ENCODE results near the gene TBX19.

TBX19 gene

DNA sequence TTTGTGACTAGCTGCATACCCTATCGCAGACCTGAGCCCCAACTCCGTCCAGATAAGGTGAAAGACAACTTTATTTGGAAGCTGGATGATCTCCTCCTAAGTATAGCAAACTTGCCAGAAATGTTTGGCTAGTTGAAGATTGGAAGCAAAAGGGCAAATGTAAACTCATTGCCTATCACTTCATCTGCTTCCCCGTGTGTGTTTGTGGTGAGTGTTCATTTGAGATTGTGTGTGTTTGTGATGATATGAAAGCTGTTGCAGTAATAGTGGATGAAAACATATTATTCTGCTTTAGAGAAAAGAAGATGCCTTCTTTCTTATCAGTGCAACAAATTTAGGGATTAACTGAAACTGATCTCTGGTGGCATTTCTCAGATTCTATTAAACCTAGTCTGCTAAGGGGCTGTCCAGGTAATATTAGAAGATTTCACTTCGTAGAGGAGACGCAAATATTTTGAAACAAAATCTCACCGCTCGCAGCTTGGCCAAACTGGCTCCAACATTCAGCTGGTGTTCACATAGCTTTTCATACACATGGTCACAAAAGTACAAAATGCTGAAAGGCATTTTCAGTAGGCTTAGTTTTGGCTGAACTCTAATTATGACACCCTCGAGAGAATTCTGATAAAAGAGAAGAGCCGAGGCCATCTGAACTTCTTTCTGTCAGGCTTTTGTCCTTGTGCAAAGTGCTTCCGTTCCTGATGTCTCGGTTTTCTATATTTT lies 1.1 kb downstream of the TBX19 start:
- DNase-seq (ENCODE audit: low spot score), result no peak

DNA sequence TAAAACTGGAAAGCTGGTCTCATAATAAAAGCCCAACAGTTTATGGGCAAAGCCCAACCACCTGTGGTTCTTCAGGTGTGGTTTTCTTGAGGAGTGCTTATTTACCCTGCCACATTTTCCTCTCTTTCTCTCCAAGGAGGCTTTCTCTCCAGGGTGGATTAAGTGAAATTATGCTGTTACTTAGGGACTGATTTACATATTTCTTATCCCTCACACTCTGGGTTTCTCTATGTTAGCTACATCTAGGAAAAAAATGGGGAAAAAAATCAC lies 4.8 kb downstream of the TBX19 start:
- peak; percentile 55 for DNase-seq (ENCODE audit: low spot score)

DNA sequence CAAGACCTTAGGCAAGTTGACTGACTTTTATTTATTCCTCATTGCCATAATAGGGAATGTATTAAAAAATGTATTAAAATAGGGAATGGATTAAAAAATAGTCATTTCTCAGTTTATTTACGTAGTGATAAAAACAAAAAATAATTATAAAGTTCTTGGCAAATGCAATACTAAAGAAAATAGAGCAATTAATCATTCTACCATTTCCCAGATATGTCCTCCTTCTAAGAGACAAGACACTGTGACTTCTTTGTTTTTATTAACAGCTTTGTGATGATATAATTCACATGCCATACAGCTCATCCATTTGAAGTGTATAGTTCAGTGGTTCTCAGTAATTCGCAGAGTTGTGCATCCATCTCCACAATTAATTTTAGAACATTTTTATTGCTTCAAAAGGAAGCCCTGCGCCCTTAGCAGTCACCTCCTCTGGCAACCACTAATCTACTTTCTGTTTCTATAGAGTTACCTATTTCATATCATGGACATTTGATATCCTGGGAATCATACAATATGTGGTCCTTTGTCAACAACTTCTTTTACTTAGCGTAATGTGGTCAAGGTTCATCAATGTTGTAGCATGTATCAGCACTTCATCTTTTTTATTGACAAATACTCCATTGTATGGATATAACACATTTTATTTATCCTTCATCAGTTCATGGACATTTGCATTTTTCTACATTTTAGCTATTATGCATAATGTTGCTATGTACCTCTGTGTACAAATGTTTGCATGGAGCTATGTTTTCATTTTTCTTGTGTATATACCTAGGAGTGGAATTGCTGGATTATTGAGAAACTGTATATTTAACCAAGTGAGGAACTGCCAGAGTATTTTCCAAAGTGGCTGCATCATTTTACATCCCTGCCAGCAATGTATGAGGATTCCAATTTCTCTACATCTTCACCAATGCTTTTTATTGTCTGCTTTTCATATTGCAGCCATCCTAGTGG lies 5.6 kb downstream of the TBX19 start:
- no peak for DNase-seq (ENCODE audit: low spot score)

DNA sequence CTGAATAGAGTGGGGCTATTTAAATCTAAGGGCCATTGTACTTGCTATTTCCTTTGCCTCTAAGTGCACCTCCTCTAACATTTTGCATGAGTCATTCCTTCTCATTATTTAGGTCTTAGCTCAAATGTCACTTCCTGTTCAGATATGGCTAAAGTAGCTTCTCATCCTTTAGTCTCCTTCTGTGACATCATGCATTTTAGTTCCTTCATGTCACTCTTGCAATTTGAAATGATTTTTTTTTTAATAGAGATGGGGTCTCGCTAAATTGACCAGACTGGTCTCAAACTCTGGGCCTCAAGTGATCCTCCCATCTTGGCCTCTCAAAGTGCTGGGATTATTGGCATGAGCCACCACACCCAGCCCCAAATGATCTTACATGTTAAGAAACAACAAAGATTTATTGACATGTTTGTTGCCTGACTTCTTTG lies 6.6 kb downstream of the TBX19 start:
- peak; percentile 58 for DNase-seq (ENCODE audit: low spot score)

DNA sequence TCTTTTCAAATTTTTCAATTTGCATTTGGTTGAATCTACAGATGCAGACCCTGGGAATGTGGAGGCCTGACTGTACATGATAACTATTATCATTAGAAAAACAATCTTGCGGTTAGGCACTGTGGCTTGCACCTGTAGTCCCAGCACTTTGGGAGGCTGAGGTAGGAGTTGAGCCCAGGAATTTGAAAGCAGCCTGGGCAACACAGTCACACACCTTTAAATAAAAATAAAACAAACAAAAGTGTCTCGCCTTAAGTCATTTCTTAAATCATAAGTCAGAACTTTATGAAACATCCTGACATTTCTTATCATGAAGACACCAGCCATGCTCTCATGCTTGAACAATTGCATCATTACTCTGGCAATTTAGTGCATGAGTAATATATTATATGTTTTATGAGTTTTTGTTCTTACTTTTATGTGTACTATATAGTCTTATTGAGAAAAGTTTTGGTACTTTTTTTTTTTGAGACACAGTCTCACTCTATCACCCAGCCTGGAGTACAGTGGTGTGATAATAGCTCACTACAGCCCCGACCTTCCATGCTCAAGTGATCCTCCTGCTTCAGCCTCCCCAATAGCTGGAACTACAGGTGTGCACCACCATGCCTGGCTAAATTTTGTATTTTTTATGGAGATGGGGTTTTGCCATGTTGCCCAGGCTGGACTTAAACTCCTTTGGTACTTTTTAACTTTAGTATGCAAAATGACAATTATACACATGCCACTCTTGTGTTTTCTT lies 7.8 kb downstream of the TBX19 start:
- DNase-seq (ENCODE audit: low spot score), result no peak

DNA sequence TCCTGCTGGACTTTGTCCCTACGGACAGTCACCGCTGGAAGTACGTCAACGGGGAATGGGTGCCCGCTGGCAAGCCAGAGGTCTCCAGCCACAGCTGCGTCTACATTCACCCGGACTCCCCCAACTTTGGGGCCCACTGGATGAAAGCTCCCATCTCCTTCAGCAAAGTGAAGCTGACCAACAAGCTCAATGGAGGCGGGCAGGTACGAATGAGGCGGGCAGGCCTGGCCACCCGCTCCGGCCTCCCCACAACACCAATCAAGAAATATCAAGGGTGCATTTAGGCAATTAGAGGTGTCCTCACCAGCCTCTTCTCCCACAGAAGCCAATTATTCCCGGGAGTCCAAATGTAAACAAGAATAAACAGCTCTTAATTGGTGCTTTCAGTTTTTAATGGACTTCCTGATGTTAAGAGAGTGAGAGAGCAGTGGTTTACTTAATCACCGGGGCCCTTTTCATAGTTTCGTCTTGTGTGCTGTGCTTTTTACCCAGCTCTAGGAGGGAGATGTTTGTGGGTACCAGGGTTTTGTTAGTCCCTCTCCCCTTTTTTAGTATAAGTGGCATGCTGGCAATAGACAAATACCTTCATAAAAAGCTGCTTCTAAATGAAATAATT lies 10.7 kb downstream of the TBX19 start:
- DNase-seq (ENCODE audit: low spot score), result no peak

DNA sequence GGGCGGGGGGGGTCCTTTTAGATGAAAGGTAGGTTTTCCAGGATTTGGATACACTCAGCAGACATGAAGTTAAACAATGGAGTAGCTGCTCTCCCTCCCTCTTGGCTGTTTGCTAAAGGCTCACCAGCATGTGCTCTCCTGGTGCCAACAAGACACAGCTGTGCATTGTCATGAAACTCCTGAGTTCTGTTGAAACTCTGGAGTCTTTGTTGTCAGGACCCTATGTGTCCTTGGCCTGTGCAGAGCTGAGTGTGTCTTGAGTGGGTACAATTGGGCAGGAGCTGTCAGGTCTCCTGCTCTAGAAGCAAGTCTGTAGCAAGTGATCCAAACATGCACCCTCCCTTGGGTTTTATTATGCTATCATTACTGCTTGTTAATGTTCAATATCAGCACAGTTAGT lies 12.7 kb downstream of the TBX19 start:
- no peak for DNase-seq (ENCODE audit: low spot score)

DNA sequence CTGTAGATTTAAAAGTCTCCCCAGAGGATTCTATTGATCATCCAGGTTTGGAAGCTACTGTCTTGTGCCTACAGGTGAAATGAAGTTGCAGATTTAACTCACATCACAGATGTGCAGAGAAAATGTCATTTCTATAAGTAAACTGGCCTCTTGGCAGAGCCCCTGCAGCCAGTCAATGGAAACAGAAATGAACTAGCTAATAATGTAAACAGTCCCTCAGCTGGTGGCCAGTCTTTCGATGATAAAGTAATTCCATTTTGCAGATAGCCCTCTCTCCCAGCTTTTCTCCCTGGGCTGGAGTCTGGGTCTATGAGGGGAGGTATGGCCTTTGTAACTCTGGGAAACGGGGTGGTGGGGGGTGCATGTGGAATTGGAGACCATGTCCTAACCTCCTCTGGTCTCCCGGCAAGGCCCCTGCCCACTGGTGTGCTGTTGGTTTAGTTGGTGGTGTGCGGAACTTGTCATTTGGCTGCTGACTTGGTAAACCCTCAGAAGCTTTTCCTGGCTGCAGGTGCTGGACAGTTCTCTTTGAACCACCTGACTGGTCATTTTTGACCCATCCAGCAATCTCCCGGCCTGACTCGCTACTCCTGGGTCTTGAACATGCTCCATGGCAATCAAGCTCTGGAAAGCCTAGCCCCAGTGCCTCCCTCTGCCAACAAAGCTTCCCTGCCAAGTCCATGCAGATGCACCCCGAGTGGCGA lies 14.9 kb downstream of the TBX19 start:
- DNase-seq (ENCODE audit: low spot score), result no peak

DNA sequence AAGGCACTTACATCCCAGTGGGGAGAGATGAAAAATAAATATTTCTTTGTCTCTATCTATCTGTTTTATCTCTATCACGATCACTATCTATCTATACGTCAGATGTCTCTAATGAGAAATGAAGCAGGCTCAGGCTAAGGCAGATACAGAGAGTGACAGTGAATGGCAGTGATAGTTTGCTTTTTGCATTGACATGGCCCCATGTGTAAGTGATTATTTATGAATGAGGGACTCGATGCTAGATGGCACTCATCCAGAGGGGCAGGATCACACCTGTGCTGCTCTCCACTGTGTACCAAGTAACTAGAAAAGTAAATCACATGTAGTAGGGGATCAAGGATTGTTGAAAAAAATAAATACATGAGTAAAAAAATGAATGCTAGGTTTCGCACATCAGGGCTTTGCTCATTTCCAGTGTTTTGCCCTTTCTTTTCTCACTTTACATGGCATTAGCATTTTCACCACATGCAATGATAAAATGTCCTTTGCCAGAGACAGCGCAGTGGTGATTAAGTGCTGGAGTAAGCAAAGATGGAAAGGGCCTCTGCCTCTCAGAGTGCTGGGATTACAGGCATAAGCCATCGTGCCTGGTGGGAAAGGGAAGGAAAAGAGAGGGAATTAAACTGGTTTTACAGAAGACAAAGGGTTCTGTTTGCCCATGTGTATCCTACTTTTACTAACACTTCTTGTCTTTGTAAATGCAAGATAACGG lies 16.5 kb downstream of the TBX19 start:
- DNase-seq (ENCODE audit: low spot score), result no peak

DNA sequence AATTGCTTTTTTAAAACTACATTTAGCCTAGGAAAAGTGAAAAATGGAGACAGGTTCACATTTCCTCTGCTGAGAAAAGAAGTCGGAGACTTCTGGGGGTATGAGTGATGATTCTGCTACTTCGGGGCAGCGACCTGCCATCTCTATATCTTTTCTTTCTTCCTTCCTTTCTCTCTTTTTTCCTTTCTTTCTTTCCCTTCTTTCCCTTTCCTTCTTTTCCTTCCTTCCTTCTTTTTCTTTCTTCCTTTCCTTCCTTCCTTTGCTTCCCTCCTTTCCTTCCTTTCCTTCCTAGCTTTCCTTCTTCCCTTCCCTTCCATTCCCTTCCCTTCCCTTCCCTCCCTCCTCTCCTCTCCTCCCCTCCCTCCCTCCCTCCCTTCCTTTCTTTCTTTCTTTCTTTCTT lies 17.8 kb downstream of the TBX19 start:
- DNase-seq (ENCODE audit: low spot score), result no peak

DNA sequence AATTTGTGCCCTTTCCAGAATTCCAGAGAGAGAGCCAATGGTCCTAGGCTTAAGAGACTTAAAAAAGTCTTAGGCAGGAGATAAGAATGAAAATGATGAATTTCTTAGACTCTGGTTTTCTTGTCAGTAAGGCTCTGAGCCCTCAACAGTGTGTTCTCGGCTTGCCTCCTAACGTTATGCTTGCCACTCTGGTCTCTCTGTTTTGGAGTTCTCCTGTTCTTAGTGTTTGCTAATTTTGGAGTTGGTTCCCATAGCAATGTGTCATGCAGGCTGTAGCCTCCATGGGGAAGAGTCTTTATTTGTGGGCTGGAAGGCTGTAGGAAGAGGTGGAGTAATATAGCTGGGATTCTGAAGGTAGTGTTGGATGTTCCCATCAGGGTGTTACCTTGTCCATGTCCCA lies 19.9 kb downstream of the TBX19 start:
- no peak for DNase-seq (ENCODE audit: low spot score)

DNA sequence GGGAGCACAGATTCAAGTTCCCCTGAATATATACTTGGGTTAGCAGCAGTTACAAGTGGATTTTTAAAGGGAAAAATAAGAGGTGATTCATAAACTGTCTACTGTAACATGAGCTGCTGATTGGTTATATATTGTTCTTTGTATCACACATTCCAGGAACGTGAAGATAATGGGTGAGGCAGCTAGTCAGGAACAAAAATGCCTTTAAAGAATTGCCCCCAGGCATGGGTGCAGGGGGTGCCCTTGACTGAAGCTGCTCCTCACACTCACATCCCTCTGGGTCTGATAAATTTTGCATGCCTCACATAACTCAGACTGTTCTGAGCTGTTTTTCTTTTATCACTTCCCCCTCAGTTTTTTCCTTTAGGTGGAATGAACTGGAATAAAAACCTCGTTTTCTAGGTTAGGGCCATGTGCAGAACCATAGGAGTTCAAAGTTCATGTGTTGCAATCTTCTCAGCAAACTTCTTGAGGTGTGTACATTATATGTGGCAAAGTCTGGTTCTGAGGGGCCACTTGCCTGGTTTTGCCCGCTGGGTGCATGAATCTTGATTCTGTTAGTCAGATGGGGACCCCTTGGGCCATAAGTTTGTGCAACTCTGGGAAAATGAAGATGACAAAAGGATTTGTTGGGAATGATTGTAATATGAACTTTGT lies 21.1 kb downstream of the TBX19 start:
- peak; percentile 88 for DNase-seq (ENCODE audit: low spot score)

DNA sequence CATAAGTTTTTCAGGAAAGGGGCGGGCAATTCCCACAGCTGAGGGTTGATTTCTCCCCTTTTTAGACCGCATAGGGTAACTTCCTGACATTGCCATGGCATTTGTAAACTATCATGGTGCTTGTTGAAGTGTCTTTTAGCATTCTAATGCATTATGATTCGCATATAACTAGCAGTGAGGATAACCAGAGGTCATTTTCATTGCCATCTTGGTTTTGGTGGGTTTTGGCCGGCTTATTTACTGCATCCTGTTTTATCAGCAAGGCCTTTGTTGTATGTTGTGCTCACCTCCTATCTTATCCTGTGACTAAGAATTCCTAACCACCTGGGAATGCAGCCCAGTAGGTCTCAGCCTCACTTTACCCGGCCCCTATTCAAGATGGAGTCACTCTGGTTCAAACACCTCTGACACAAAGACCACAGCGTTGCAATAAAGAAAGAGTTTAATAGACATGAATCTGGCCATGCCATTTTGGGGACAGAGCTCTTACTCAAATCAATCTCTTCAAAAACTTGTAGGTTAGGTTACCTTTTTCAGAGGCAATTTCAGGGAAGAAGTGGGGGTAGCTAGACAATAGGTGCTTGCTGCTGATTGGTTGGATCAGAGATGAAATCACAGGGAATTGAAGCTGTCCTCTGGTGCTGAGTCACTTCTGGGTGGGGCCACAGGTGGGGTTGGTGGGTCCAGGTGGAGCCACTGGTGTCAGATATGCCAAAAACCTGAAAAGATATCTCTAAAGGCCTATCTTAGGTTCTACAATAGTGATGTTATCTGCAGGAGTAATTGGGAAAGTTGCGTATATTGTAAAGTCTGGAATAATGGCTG lies 23.3 kb downstream of the TBX19 start:
- no peak for DNase-seq (ENCODE audit: low spot score)

DNA sequence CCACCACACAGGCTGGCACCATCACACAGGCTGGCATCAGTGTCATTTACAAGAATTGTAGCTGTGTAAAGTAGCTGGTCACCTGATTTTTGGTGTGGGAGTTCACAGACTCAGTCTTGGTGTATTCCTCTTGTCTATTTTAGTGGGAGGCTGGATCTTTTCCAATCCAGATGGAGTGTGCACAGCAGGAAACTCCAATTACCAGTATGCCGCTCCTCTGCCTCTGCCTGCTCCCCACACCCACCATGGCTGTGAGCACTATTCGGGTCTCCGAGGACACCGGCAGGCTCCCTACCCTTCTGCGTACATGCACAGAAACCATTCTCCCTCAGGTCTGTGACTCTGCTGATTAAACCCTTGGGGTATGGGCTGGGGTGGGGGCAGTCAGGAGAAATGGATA lies 24.2 kb downstream of the TBX19 start:
- no peak for DNase-seq (ENCODE audit: low spot score)

DNA sequence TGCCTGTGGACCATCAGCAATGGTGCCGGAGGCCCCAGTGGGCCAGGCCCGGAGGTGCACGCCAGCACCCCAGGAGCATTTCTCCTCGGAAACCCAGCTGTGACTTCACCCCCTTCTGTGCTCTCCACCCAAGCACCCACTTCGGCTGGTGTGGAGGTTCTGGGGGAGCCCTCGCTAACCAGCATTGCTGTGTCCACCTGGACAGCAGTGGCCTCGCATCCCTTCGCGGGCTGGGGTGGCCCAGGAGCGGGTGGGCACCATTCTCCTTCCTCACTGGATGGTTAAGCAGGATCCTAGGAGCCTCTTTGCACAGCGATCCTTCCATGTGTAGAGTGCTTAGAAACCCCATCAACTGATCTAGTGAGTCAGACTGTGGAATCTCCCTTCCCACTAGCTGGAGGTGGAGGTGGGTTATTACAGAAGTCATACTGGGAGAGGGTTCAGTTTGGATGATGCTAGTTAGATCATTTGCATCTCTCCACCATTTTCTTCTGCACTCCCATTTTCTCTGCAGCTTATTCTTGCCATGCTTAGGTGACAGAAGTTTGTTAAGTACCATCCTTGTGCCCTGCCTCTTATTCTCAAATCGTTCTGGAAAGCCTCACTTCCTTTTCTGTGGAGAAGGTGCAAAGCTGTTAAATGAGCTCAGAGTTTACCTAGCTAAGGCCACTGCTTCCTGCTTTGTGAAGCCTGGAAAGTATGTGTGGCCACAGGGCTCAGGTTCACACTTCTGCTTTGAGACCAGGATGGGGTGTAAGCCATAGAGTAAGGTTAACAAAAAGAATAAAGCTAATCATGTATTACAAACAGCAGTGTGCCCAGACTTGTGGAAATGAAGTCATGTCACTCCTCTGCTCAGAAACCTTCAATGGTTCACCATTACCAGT lies 32.3 kb downstream of the TBX19 start:
- peak; percentile 78 for DNase-seq (ENCODE audit: low spot score)

DNA sequence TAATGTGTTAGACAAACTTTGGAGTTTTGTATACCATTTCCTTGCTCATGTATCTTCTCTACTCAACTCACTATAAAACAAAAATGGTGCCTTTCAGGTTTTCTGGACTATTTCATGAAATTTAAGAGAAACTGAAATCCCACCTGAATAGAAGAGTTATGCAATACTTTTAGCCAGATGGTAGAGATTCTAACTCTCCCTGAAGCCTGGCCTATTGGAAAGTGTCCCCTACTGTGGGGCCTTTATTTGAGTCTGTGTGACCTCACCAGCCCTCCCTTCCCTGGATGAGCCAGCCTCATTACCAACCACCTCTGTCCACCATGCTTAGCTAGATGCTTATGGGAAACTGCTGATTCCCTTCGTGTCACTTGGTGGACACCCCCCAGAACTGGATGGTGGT lies 35.5 kb downstream of the TBX19 start:
- DNase-seq (ENCODE audit: low spot score), result no peak

DNA sequence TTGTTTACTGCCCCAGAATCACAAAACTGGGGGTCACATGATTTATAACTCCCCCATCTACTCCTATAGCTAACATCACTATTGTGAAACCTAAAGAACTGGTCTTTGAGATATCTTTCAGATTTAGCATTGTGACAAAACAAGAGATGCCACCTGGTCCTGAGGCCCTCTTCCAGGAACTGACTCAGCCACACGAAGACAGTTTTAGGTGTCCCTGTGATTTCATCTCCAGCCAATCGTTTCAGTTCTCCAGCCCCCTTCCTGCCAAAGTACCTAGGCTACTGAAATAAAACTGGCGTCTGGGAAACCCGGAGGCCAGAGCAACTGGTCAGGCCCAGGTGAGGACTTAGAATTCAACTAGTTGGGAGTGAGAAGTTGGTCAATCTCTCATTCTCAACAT lies 36.6 kb downstream of the TBX19 start:
- DNase-seq (ENCODE audit: low spot score), result peak; percentile 6

DNA sequence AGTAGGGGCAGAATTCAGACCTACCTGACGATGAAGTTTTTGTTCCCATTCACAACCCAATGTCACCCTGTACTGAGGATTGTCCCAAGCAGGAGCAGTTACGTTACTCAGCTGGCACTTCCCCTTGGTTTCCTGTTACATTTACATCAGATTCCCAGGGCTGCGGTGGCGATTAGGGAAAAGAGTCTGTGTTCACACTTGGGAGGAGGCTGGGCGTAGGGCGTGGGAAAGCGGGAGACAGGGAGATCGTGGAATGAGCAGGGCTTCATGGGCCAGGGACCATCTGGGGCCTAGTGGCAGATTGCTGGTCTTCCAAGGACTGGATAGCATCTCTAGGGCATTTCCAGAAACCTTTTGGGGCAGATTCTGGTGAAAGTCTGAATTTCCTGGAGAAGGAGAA lies 39.0 kb downstream of the TBX19 start:
- DNase-seq (ENCODE audit: low spot score), result no peak

DNA sequence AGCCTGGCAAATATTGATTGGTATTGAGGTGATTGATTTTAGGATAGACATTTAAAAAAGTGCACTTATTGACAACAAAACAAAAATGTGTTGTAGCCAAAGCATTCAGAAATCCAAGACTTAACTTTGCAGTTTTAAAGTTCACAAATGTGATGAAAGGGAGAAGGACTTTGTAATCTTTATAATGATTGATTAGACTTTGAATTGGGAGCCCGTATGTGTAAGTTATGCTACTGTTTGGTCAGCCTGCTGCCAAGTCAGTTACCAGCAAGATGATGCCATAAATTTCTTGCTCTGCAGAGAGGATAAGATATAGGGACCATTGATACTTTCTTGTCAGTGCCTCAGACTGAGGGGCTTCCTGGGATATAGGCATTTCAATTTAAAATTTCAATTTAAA lies 39.5 kb downstream of the TBX19 start:
- DNase-seq (ENCODE audit: low spot score), result no peak

Data from kidney tubule cell (primary cell).